ENCODE data around the gene KRT2.
"Not testable (repeated sequence)": the region's sequence is repeated elsewhere in the genome, so short reads cannot be mapped to it uniquely, and the experiment has no call there.

Gene KRT2

DNA sequence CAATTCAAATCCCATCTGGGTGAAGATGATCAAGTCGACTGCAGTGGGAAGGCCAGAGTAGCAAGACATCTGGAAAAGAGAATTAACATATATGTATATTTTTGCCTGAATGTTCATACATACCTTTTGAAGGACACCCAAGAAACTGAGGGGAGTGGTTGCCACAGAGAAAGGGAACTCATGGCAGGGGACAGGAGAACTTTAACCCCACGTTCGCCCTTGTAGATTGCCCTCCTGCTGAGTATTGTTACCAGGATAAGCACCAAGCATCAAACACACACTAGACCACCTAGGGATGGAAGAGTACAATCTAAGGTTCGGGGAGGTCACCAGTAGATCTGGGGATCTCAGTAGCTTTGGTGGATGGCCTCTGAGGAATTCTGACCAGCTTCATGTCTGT is 18.5 kb upstream of the KRT2 start:
- H3K36me3 ChIP-seq, result no peaks in the 10 kb centered on the region
- H3K27me3 ChIP-seq, result no peaks in the 10 kb centered on the region
- H3K4me3 ChIP-seq (ENCODE audit: low read depth in 1 of 2, low read length in 1 of 2), result no peak overlapping the region
- TF ChIP-seq, protein P1, sequence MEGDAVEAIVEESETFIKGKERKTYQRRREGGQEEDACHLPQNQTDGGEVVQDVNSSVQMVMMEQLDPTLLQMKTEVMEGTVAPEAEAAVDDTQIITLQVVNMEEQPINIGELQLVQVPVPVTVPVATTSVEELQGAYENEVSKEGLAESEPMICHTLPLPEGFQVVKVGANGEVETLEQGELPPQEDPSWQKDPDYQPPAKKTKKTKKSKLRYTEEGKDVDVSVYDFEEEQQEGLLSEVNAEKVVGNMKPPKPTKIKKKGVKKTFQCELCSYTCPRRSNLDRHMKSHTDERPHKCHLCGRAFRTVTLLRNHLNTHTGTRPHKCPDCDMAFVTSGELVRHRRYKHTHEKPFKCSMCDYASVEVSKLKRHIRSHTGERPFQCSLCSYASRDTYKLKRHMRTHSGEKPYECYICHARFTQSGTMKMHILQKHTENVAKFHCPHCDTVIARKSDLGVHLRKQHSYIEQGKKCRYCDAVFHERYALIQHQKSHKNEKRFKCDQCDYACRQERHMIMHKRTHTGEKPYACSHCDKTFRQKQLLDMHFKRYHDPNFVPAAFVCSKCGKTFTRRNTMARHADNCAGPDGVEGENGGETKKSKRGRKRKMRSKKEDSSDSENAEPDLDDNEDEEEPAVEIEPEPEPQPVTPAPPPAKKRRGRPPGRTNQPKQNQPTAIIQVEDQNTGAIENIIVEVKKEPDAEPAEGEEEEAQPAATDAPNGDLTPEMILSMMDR (IDR thresholded peaks at IDR 0.05), result no peak
- no peaks in the 10 kb centered on the region for H3K9me3 ChIP-seq
- no peaks in the 10 kb centered on the region for H3K4me1 ChIP-seq (ENCODE audit: control insufficient read depth in 1 of 2, insufficient read depth in 1 of 2, low read depth in 1 of 2, low read length in 1 of 2)
- no peak overlapping the region for H3K27ac ChIP-seq

DNA sequence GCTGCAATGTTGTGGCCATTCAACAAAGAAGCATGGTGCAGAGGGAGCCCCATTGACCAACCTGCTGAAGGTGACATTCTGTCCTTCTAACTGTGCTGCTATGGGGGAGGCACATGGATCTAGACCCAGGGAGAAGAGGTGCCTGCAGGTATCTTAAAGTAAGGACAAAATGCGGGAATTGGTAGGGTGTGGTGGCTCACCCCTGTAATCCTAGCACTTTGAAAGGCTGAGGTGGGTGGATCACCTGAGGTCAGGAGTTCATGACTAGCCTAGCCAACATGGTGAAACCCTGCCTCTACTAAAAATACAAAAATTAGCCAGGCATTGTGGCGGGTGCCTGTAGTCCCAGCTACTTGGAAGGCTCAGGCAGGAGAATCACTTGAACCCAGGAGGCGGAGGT is 17.9 kb upstream of the KRT2 start:
- not testable (repeated sequence) for H3K27ac ChIP-seq; H3K36me3 ChIP-seq; H3K4me3 ChIP-seq (ENCODE audit: low read depth in 1 of 2, low read length in 1 of 2); H3K27me3 ChIP-seq; H3K9me3 ChIP-seq; H3K4me1 ChIP-seq (ENCODE audit: control insufficient read depth in 1 of 2, insufficient read depth in 1 of 2, low read depth in 1 of 2, low read length in 1 of 2)

DNA sequence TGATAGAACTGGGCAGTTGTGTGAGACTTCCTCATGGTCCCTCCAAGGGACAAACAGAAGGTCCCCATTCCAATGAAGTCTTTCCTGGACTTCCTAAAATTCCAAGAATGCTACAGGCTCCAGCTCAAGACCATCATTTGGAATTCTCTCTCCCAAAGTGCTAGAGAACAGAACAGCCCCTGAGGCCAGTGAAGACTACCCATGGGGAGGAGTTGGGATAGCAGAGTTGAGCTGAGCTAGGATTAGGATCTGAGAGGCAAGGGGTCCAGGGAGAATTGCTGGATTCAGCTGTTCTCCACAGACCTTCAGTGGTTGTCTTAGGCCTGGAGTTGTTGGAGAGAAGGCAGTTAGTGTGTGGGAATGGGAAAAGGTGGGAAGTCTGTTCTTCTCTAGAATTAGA is 17.4 kb upstream of the KRT2 start:
- no peak overlapping the region for H3K4me3 ChIP-seq (ENCODE audit: low read depth in 1 of 2, low read length in 1 of 2)
- no peaks in the 10 kb centered on the region for H3K27me3 ChIP-seq
- H3K36me3 ChIP-seq, result no peaks in the 10 kb centered on the region
- no peaks in the 10 kb centered on the region for H3K4me1 ChIP-seq (ENCODE audit: control insufficient read depth in 1 of 2, insufficient read depth in 1 of 2, low read depth in 1 of 2, low read length in 1 of 2)
- TF ChIP-seq, protein P1 (IDR thresholded peaks at IDR 0.05), result no peak
- no peaks in the 10 kb centered on the region for H3K9me3 ChIP-seq
- H3K27ac ChIP-seq, result no peak overlapping the region

DNA sequence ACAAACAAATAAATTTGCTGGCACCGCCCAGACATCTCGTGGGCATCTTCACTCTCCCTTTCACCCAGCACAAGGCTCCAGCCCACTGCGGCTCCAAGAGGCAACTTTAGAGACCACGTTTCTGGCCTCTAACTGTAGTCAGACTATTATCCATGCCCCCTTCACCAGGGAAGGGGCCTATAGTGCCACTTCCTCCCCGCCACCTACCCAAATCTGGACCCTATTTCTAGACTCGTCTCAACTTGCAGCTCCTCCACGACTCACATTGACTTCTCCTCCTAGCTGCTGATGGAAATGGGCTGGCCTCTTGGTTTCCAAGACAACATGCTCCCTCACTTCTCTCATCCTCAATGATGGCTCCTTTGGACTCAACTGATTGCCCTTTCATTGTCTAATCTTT is 15.9 kb upstream of the KRT2 start:
- no peak overlapping the region for H3K27ac ChIP-seq
- no peaks in the 10 kb centered on the region for H3K4me1 ChIP-seq (ENCODE audit: control insufficient read depth in 1 of 2, insufficient read depth in 1 of 2, low read depth in 1 of 2, low read length in 1 of 2)
- H3K4me3 ChIP-seq (ENCODE audit: low read depth in 1 of 2, low read length in 1 of 2), result no peak overlapping the region
- H3K36me3 ChIP-seq, result no peaks in the 10 kb centered on the region
- no peaks in the 10 kb centered on the region for H3K27me3 ChIP-seq
- no peaks in the 10 kb centered on the region for H3K9me3 ChIP-seq
- TF ChIP-seq, protein P1 (IDR thresholded peaks at IDR 0.05), result no peak

DNA sequence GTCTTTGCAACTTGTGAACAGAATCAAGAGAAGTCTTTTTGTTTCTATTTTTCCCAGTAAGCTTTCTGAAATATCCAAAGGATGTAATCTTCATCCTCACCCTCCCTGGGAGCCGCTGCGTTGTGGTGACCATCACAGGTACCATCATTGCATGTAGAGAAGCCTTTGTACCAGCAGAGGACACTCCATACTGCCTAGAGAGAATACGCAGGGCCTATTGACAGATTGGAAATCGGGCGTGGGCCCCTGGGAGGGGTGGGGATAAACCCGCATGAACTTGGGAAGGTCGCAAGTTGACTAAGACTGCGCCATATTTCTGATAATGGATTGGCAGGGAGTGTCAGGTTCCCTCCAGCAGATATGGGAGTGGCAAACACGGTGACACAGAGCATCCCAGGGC is 15.5 kb upstream of the KRT2 start:
- Histone ChIP-seq H3K36me3 (no peaks in the 10 kb centered on the region), H3K27me3 (no peaks in the 10 kb centered on the region)
- TF ChIP-seq, protein P1 (IDR thresholded peaks at IDR 0.05), result no peak

DNA sequence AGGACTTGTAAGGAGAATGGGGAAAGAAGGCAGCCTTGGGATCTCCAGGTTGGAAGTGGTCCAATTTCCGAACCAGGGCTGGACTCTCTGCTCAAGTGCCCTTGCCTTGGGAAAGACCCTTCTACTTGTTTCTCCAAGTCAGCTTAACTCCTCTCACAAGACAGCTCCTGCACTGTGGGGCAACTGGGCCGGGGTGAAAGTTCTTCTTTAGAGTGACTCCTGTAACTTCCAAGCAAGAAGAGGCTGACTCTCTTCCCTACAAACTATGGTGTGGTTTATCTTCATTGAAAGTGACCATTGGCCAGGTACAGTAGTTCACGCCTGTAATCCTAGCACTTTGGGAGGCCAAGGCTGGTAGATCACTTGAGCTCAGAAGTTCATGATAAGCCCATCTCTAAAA is 14.5 kb upstream of the KRT2 start:
- H3K4me3 ChIP-seq (ENCODE audit: low read depth in 1 of 2, low read length in 1 of 2), result no peak overlapping the region
- H3K27ac ChIP-seq, result no peak overlapping the region
- H3K4me1 ChIP-seq (ENCODE audit: control insufficient read depth in 1 of 2, insufficient read depth in 1 of 2, low read depth in 1 of 2, low read length in 1 of 2), result no peaks in the 10 kb centered on the region
- TF ChIP-seq, protein P1 (IDR thresholded peaks at IDR 0.05), result no peak
- H3K36me3 ChIP-seq, result no peaks in the 10 kb centered on the region
- no peaks in the 10 kb centered on the region for H3K27me3 ChIP-seq
- no peaks in the 10 kb centered on the region for H3K9me3 ChIP-seq

More for the DNA sequence above, 15.5 kb upstream of the KRT2 start:
- Histone ChIP-seq H3K4me1 (ENCODE audit: control insufficient read depth in 1 of 2, insufficient read depth in 1 of 2, low read depth in 1 of 2, low read length in 1 of 2) (no peaks in the 10 kb centered on the region), H3K27ac (no peak overlapping the region), H3K9me3 (no peaks in the 10 kb centered on the region), H3K4me3 (ENCODE audit: low read depth in 1 of 2, low read length in 1 of 2) (no peak overlapping the region)
